Kasumi-1 (cell line): ENCODE results near the gene ACAP2.

Source experiments
- DNase-seq, 2 experiments: peaks; one replicate each; lab custom pipeline; 2025; lab: John Stamatoyannopoulos, UW

Gene ACAP2

GRCh38 chr3:195259475-195260279, 183.1 kb downstream of the ACAP2 start:
- DNase-seq = peak; percentile 90 to 92

- no peak for DNase-seq
Measured at GRCh38 chr3:195259154-195259474, 183.7 kb downstream of the ACAP2 start.

GRCh38 chr3:195258449-195259153, 184.2 kb downstream of the ACAP2 start:
- DNase-seq = no peak

- no peak for DNase-seq
Measured at GRCh38 chr3:195257454-195258448, 185.1 kb downstream of the ACAP2 start.

- DNase-seq = no peak
Measured at GRCh38 chr3:195256639-195257453, 186.0 kb downstream of the ACAP2 start.

- no peak for DNase-seq
Measured at GRCh38 chr3:195255571-195256501, 187.0 kb downstream of the ACAP2 start.

GRCh38 chr3:195255176-195255500, 187.7 kb downstream of the ACAP2 start:
- DNase-seq = no peak

- no peak for DNase-seq
Measured at GRCh38 chr3:195254454-195255175, 188.2 kb downstream of the ACAP2 start.

GRCh38 chr3:195253923-195254432, 188.8 kb downstream of the ACAP2 start:
- no peak for DNase-seq

GRCh38 chr3:195251336-195252065, 191.3 kb downstream of the ACAP2 start:
- DNase-seq = no peak

GRCh38 chr3:195250473-195251251, 192.2 kb downstream of the ACAP2 start:
- DNase-seq = no peak

GRCh38 chr3:195249858-195250464, 192.9 kb downstream of the ACAP2 start:
- DNase-seq = no peak

GRCh38 chr3:195249057-195249770, 193.6 kb downstream of the ACAP2 start:
- no peak for DNase-seq

- DNase-seq = no peak
Measured at GRCh38 chr3:195248281-195248680, 194.5 kb downstream of the ACAP2 start.

- no peak for DNase-seq
Measured at GRCh38 chr3:195247863-195248189, 195.0 kb downstream of the ACAP2 start.

GRCh38 chr3:195247086-195247862, 195.5 kb downstream of the ACAP2 start:
- no peak for DNase-seq
